Measurements from ENCODE around the gene IRF2BPL. TPM values are rescaled to one million over a fixed set of nuclear protein-coding genes. Genes with fewer than 3 reads are reported as not detected.

The IRF2BPL gene
- total and polyA plus RNA-seq, 9 of the 15 experiments (the other 6 are each of a cell fraction or from before 2014, with no cell fraction given) = 0.52 to 21.6 (median 2.5) TPM

DNA sequence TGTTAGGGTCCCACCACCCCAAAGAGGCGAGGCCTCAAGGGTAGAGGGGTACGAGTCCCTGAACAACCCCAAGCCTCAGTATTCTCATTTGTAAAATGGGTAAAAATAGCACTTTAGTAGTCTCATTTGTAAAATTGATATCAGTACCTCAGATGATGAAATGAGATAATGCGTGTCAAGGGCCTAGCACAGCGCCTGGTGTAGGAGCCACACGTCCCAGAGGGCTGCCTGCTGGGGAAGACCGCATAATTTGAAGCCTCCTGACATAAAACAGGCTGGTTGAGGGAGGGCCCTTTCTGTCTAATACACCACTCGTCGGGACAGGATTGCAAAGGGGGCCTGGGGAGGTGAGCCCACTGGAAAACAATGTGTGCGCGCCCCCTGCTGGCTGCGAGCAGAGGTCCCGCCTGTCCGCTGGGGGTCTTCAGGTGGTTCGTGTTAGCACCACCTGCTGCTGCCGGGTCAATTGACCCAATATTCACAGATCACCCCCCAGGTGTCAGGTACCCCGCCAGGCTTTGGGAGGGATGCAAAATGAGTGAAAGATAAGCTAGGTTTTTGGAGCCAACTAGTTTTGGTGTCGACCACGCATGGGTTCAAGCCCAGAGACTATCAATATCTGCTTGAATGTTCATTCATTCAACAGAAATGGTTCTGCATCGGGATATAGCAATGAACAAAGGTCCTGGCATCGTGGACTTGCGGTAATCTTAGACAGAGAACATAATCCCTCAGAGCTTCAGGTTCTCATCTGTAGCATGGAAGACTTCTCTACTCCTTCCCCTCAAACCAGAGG, 24.7 kb upstream of the IRF2BPL start (continued):
- TF ChIP-seq, protein P1, sequence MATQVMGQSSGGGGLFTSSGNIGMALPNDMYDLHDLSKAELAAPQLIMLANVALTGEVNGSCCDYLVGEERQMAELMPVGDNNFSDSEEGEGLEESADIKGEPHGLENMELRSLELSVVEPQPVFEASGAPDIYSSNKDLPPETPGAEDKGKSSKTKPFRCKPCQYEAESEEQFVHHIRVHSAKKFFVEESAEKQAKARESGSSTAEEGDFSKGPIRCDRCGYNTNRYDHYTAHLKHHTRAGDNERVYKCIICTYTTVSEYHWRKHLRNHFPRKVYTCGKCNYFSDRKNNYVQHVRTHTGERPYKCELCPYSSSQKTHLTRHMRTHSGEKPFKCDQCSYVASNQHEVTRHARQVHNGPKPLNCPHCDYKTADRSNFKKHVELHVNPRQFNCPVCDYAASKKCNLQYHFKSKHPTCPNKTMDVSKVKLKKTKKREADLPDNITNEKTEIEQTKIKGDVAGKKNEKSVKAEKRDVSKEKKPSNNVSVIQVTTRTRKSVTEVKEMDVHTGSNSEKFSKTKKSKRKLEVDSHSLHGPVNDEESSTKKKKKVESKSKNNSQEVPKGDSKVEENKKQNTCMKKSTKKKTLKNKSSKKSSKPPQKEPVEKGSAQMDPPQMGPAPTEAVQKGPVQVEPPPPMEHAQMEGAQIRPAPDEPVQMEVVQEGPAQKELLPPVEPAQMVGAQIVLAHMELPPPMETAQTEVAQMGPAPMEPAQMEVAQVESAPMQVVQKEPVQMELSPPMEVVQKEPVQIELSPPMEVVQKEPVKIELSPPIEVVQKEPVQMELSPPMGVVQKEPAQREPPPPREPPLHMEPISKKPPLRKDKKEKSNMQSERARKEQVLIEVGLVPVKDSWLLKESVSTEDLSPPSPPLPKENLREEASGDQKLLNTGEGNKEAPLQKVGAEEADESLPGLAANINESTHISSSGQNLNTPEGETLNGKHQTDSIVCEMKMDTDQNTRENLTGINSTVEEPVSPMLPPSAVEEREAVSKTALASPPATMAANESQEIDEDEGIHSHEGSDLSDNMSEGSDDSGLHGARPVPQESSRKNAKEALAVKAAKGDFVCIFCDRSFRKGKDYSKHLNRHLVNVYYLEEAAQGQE (IDR thresholded peaks at IDR 0.05; ENCODE audit: borderline replicate concordance) = peak; percentile 95
- TF ChIP-seq, protein P1 (CRISPR knock-in tag; IDR thresholded peaks at IDR 0.05; ENCODE audit: low read depth) = no peak
- TF ChIP-seq TCFL5 (CRISPR knock-in tag; conservative IDR thresholded peaks at IDR 0.05) = no peak
- TF ChIP-seq MAFK (IDR thresholded peaks at IDR 0.05; ENCODE audit: low read length) = no peak
- TF ChIP-seq JUND (IDR thresholded peaks at IDR 0.05; ENCODE audit: borderline replicate concordance, low read depth, low read length) = no peak
- TF ChIP-seq JUND (tag; IDR thresholded peaks at IDR 0.05; ENCODE audit: borderline replicate concordance, low read depth, low read length) = no peak
- TF ChIP-seq MEIS2 (IDR thresholded peaks at IDR 0.05; ENCODE audit: partially characterized antibody) = no peak
- no peak for TF ChIP-seq C11orf30 (IDR thresholded peaks at IDR 0.05; ENCODE audit: low read depth)
- TF ChIP-seq CBX3 (IDR thresholded peaks at IDR 0.05; ENCODE audit: borderline replicate concordance in 1 of 2, low read length in 2 of 2) = no peak
- TF ChIP-seq, protein P2, sequence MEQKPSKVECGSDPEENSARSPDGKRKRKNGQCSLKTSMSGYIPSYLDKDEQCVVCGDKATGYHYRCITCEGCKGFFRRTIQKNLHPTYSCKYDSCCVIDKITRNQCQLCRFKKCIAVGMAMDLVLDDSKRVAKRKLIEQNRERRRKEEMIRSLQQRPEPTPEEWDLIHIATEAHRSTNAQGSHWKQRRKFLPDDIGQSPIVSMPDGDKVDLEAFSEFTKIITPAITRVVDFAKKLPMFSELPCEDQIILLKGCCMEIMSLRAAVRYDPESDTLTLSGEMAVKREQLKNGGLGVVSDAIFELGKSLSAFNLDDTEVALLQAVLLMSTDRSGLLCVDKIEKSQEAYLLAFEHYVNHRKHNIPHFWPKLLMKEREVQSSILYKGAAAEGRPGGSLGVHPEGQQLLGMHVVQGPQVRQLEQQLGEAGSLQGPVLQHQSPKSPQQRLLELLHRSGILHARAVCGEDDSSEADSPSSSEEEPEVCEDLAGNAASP (IDR thresholded peaks at IDR 0.05) = no peak
- TF ChIP-seq THRAP3 (IDR thresholded peaks at IDR 0.05; ENCODE audit: borderline replicate concordance) = no peak
- no peak for TF ChIP-seq ZNF212 (CRISPR knock-in tag; IDR thresholded peaks at IDR 0.05)
- TF ChIP-seq, protein P3, sequence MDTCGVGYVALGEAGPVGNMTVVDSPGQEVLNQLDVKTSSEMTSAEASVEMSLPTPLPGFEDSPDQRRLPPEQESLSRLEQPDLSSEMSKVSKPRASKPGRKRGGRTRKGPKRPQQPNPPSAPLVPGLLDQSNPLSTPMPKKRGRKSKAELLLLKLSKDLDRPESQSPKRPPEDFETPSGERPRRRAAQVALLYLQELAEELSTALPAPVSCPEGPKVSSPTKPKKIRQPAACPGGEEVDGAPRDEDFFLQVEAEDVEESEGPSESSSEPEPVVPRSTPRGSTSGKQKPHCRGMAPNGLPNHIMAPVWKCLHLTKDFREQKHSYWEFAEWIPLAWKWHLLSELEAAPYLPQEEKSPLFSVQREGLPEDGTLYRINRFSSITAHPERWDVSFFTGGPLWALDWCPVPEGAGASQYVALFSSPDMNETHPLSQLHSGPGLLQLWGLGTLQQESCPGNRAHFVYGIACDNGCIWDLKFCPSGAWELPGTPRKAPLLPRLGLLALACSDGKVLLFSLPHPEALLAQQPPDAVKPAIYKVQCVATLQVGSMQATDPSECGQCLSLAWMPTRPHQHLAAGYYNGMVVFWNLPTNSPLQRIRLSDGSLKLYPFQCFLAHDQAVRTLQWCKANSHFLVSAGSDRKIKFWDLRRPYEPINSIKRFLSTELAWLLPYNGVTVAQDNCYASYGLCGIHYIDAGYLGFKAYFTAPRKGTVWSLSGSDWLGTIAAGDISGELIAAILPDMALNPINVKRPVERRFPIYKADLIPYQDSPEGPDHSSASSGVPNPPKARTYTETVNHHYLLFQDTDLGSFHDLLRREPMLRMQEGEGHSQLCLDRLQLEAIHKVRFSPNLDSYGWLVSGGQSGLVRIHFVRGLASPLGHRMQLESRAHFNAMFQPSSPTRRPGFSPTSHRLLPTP (IDR thresholded peaks at IDR 0.05; ENCODE audit: borderline replicate concordance, extremely low read depth, insufficient read length) = no peak
- TF ChIP-seq ZNF79 (CRISPR knock-in tag; IDR thresholded peaks at IDR 0.05; ENCODE audit: low read depth) = no peak
- no peak for TF ChIP-seq BMI1 (IDR thresholded peaks at IDR 0.05; ENCODE audit: low read length)

All from K562 (cell line).